GM18505 (cell line): Measurements from ENCODE around the gene FOXD2.

Experiments used
- ATAC-seq: cut with Tn5 transposase; IDR thresholded peaks from one replicate; pipeline ENCODE4 v1.9.1; 2021; ENCODE audit not compliant: unreplicated experiment
- POLR2A ChIP-seq: IDR thresholded peaks from 4 replicates; pipeline ENCODE4 v1.6.1; 2011; ENCODE audit warnings: borderline replicate concordance; ENCODE audit not compliant: insufficient read depth, insufficient read length; ENCODE audit errors: extremely low read depth

The FOXD2 gene

GRCh38 chr1:47407481-47407880, 30.4 kb upstream of the FOXD2 start:
- ATAC-seq: no peak

DNA sequence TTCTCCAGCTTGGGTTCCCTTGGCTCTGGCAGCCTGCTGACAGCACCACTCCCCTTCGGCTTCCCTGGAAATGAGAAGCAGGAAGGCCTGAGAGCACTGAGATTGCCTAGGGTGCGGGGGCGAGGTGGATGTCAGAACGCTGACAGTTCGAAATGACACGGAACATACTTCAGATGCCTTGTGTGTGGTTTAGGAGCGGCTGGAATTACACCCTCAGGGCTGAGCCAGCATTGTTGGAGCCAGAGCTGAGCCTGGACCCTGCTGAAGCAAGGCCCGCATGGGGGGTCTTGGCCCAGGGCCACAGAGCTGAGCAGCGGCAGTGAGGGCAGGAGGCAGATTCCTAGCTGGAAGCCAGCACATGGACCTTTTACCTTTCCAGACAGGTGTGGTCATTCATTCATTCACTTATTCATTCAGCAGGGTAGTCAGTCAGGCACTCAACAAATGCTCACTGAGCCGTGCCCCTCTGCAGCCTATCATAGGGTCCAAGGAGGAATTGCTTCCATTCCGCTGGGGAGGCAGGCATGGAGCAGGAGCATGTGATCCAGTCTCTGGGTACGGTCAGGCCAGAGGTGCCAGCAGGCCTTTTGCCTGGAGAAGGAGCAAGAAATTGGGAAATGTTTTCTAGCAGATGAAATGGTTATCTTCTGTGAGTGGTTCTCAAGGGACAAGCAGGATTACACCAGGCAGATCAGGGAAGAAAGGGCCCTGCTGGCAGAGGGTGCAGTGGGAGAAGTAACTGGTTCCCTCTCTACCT, 28.4 kb upstream of the FOXD2 start:
- no peak for ATAC-seq
- TF ChIP-seq POLR2A: no peak

More at GRCh38 chr1:47407481-47407880, 30.4 kb upstream of the FOXD2 start:
- no peak for TF ChIP-seq POLR2A

DNA sequence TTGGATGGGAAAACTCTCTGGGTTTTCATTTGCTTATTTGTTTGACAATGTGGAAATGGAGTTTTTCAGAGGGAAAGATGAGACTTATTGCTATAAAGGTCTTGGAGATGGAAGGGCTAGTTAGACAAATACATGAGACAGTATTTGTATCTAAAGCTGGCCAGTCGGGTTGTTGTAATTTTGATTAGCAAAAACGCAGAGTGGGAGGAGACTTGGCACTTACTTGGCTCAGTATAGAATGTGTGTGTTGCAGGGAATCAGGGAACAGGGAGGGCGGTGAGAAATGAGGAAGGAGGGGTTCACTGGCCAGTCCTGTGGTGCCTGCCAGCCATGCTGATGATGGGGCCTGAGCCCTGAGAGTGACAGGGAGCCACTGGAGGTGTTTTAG, 27.8 kb upstream of the FOXD2 start:
- TF ChIP-seq POLR2A: no peak
- ATAC-seq: no peak

- no peak for ATAC-seq
- TF ChIP-seq POLR2A: no peak
These were observed 26.4 kb upstream of the FOXD2 start for GRCh38 chr1:47411436-47411835.

DNA sequence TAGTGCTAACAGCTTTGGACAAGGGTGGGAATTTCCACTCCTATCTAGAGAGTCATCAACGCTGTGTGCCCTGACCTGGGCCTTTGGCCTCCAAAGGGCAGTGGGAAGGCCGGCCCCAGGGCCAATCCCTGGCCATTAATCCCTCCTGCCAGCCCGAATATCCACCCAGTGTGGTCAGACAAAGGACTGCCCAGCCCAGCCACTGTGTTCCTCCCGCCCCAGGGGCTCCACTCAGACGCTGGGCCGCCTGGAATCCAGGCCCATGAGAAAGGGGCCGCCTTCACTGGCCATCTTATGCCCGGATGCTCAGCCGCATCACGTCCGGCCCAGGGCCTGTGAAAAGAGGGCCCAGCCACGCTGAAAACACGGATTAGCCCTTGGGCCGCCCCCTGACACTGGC, 25.4 kb upstream of the FOXD2 start:
- ATAC-seq: no peak
- no peak for TF ChIP-seq POLR2A

DNA sequence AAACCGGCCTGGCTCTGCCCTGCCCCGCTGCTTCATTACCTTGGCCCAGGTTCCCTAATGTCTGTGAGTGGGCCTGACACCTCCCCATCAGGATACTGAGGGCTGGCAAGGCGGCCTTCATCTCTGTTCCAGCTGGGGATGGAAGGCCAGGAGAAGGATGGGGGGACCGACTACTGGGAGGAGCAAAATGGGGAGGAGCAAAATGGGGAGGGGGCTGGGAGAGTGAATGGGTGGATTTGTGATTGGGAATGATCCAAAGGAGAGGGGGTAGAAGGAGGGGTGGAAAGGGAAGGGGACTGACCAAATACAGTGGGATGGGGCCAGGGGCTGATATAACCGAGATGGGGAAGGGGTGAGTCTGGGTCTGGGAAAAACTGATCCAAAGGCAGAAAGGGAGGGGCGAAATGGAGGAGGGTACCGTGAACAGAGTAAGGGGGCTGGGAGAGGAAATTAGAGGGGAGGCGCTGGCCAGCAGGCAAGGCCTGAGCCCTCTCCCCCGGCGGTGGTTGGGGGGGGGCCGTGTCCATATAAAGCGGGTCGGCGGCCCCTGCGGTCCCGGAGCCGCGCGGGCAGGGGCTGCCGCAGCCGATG, 22.0 kb upstream of the FOXD2 start, which contains the start of gene FOXE3:
FOXE3 (plus strand) TSS at position 558 of the 591 bp plus-strand sequence; CDS start at position 589, 31 bp downstream.
- ATAC-seq: no peak
- no peak for TF ChIP-seq POLR2A

GRCh38 chr1:47416319-47417169, 21.3 kb upstream of the FOXD2 start:
- ATAC-seq: no peak
- TF ChIP-seq POLR2A: no peak

- TF ChIP-seq POLR2A: no peak
- no peak for ATAC-seq
These were observed 20.4 kb upstream of the FOXD2 start for GRCh38 chr1:47417170-47418044.

DNA sequence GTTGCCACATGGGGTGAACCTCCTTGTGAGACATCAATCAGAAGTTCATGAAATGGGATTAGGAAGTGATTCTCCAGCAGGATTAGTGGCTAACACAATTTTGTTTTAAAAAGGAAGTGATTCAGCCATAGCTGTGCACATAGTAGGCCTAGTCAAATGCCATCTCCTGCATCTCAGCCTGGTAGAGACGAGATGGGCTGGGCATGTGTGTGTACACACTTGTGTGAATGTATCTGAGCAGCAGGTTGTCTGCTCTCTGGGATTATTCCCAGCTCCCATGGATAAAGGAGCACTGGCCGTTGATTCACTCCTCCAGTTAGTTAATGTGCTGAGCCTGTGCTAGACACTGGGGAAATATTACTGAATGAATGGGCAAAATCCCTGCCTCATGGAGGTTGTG, 19.7 kb upstream of the FOXD2 start:
- ATAC-seq: no peak
- TF ChIP-seq POLR2A: no peak

DNA sequence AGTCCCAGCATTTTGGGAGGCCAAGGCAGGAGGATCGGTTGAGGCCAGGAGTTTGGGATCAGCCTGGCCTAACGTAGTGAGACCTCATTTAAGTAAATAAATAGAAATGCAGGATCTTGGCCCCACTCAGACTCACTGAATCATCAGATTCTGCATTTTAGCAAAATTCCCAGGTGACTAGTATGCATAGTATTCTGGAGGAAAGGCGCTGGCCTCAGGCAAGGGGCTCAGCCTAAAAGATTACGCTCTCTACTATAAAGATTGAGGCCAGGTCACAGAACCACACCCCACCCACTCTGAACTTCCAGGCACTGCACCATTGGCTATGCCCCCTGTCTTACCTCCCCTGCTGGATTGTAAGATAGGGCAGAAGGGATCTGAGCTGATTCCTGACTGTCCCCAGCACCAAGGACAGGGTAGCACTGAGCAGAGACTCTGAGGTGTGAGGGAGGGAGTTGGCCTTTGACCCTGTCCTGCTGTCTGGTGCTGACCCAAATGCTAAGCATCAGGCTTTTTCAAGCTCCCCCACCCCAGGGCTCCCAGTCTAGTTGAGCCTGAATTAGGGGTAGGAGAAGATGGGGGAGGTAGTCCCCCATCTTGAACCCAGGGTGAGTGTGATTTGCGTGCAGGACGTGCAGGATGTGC, 19.0 kb upstream of the FOXD2 start:
- no peak for TF ChIP-seq POLR2A

GRCh38 chr1:47420547-47420946, 17.3 kb upstream of the FOXD2 start:
- TF ChIP-seq POLR2A: no peak
- ATAC-seq: no peak

More for the DNA sequence above, 19.0 kb upstream of the FOXD2 start:
- ATAC-seq: no peak

DNA sequence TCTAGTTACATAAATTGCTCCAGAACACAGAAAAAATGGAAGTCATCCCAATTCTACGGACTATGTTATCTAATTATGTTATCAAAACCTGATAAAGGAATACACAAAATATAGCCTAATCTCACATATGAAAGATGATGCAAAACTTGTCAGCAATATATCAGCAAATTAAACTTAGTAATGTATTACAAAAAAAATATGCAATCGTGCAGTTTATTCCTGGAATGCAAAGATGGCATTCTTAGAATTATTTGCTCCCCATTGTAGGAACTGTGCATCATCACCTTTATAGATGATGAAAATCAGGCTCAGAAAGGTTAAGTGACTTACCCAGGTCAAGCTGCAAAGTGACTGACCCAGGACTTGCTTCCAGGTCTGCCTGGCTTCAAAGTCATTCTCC, 14.0 kb upstream of the FOXD2 start:
- ATAC-seq: no peak

GRCh38 chr1:47424336-47424982, 13.4 kb upstream of the FOXD2 start:
- no peak for TF ChIP-seq POLR2A
- ATAC-seq: no peak

More for the DNA sequence above, 14.0 kb upstream of the FOXD2 start:
- TF ChIP-seq POLR2A: no peak
